Stimulated activated naive B cell treated with anti-CD40 and anti-IgM and Interleukin-4, amounts not matched to agents 10 μg/mL and 1 μg/mL and 100 μg/mL, for 72 hours (primary cell): ENCODE data around the gene ZSCAN22.

ENCODE experiments used
- ATAC-seq, 2 donors: fragments of 150-1000 bp; cut with Tn5 transposase; replicated peaks; 2 replicates each; pipeline ENCODE4 v1.10.0; 2021; ENCODE audit warnings: moderate library complexity in 1 of 2
- DNase-seq: peaks from one replicate; pipeline ENCODE4 v3.0.0; 2021
- H3K27ac Mint-ChIP-seq: one replicate; pipeline ENCODE4 v1.8.0; 2022; ENCODE audit warnings: mild to moderate bottlenecking, mixed read lengths
- H3K27me3 Mint-ChIP-seq, 2 donors: one replicate each; pipeline ENCODE4 v1.8.0; 2022; ENCODE audit warnings: mixed read lengths in 2 of 2
- H3K36me3 Mint-ChIP-seq, 2 donors: one replicate each; pipeline ENCODE4 v1.8.0; 2022; ENCODE audit warnings: mixed read lengths in 2 of 2, mild to moderate bottlenecking in 1 of 2
- H3K4me1 Mint-ChIP-seq, 2 donors: one replicate each; pipeline ENCODE4 v1.8.0; 2022; ENCODE audit warnings: mixed read lengths in 2 of 2, mild to moderate bottlenecking in 1 of 2
- H3K4me3 Mint-ChIP-seq, 2 donors: one replicate each; pipeline ENCODE4 v1.8.0; 2022; ENCODE audit warnings: mild to moderate bottlenecking in 2 of 2, mixed read lengths in 2 of 2, moderate library complexity in 1 of 2
- H3K9me3 Mint-ChIP-seq, 2 donors: one replicate each; pipeline ENCODE4 v1.8.0; 2022; ENCODE audit warnings: mixed read lengths in 2 of 2, mild to moderate bottlenecking in 1 of 2

ZSCAN22 gene

DNA sequence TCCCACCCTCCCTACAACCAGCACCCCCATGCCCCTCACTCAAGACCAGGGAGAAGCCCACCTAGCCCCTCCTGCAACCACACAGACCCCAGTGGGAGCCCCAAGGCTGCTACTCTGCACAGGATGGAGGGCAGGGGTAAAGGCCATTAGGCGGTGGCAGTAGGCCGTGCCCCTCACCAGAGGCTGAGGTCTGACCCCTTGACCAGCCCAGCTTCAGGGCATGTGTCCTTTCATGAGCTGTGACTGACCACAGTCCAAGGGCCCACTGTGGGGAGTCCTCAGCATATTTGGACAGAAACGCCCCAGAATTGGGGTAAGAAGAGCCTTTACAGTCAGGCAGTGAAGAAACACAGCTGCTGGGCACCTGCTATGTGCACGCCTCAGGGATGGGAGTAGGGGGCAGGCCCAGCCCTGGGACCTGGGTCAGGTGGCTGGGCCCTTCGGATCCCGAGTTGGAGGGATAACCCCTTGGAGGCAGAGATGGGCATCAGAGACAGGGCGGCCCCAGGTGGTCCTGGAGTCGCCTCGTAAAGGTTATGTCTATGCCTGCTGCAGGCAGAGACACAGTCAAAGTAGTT lies 58.6 kb downstream of the ZSCAN22 start:
- Mint-ChIP-seq H3K27ac (peak overlapping the region; percentile 98), H3K4me3 (peak overlapping the region; percentile 91 to 96), H3K4me1 (peaks cover 19 to 52% of the 10 kb centered on the region in 2 donors), H3K36me3 (peaks cover 18 to 31% of the 10 kb centered on the region in 2 donors), H3K9me3 (no peaks in the 10 kb centered on the region), H3K27me3 (no peaks in the 10 kb centered on the region)
- ATAC-seq = no peak
- DNase-seq = no peak

DNA sequence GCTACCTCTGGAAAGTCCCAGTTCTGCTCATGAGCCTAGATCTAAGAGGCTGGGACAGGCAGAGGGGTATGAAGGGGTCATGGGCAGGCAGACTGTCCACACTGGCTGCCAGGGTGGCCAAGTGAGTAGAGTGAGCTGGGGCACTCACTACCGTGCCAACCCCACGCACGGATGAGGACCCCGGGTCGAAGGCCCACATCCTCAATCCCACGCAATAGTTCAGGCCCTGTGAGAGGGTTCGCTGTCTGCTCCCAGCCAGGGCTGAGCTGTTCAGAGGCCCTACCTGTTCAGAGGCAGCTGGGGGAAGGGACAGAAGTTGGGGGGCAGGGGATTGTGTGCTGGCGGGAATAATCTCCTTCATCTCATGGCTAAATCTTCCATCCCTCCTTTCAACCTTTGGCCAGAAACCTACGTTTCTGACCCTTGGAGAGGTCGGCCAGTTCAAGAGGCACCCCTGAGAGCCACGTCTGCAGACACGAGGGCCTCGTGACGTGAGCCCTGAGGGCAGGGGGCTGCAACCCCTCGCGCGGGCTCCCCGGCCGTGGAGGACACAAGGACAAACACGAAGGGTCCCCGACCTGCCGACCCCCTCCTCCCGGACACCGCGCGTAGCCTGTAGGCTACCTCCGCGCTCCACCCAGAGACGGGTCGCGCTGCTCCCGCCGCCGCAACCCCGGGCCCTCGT lies 59.2 kb downstream of the ZSCAN22 start:
- Mint-ChIP-seq H3K36me3 (peaks cover 24 to 38% of the 10 kb centered on the region in 2 donors), H3K27ac (peak overlapping the region; percentile 98), H3K27me3 (no peaks in the 10 kb centered on the region), H3K9me3 (no peaks in the 10 kb centered on the region), H3K4me1 (peaks cover 22 to 58% of the 10 kb centered on the region in 2 donors), H3K4me3 (peak overlapping the region; percentile 91 to 96)
- DNase-seq (no peak), ATAC-seq (peak; percentile 0 to 12)

DNA sequence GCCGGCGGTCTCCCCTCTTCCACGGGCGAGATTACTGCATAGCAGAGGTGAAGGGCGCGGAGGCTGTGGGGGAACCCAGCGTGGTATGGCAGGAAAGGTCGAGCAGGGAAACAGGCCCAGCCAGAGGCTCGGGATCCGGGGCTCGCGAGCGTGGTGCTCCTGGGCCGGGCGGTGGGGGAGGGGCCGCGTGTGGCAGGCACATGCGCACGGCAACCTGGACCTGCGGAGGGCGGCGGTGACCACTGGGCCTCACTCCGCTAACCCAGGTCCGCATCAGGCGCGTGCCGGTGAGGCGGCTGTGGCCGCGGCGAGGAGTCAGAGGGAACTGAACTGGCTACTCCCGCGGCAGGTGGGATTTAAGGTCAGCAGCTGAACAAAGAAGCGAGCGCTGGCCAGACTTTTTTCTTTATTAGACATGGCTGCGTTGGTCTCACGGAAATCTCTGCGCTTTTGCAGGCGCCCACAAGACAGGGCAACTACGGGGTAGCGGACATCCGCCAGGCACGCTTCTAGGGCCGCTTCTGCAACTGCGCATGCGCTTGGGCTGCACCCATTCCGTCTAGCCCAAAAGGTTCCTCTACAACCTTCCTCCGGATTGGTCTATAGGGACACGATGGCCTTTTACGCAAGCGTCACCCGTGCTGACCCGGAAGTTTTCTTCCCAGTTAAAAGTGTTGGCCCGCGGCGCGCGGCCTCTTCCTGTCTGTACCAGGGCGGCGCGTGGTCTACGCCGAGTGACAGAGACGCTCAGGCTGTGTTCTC lies 60.0 kb downstream of the ZSCAN22 start, which contains the start of gene RPS5:
TSS of gene RPS5 (plus strand) at position 694 of the 762 bp plus-strand sequence. CDS start 869 bp downstream, outside the sequence.
- Mint-ChIP-seq H3K4me1 (peaks cover 21 to 58% of the 10 kb centered on the region in 2 donors), H3K27me3 (no peaks in the 10 kb centered on the region), H3K4me3 (peak within 1 kb of the TSS; percentile 91 to 96), H3K9me3 (no peaks in the 10 kb centered on the region), H3K27ac (peak within 1 kb of the TSS; percentile 98), H3K36me3 (peaks cover 24 to 40% of the 10 kb centered on the region in 2 donors)
- DNase-seq (peak; percentile 96), ATAC-seq (peak; percentile 90 to 92)

DNA sequence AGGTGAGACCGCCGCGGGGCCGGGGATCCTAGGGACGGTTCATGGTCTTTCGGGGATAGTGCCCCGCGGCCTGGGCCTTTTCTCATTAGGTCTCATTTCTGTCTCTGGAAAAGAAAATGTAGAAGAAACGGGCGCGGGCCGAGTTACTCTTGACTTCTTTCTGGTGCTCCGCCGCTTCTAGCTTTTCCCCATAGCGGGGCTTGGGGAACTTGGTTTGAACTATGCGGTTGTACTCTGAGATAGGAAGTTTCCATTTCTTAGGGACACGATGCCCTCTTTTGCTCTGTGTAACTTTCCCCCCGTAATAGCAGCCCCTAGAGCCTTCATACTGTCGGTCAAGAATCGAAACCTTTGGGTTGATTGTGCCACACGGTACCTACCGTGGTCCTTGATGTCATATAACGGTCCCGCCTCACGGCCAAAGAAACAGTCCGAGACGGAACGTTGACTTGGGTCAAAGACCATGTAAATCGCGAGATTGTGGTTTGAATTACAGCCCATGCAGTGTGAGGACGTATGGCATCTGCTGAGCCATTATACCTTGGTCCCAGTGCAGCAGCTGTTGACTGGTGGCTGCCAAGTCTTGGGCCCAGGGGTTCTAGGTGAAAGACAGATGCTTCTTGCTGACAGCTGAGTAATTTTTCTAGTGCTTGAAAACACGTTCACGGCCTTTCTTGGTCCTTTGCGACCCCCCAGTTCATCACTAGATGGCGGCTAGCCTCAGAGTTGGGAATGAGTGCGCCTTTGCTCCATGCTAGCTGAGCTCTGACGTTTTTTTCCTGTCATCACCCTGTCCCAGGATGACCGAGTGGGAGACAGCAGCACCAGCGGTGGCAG lies 60.8 kb downstream of the ZSCAN22 start:
- peaks cover 24 to 45% of the 10 kb centered on the region in 2 donors for H3K36me3 Mint-ChIP-seq
- no peaks in the 10 kb centered on the region for H3K9me3 Mint-ChIP-seq
- peaks cover 18 to 50% of the 10 kb centered on the region in 2 donors for H3K4me1 Mint-ChIP-seq
- peak overlapping the region; percentile 91 to 96 for H3K4me3 Mint-ChIP-seq
- no peak for DNase-seq
- H3K27ac Mint-ChIP-seq = peak overlapping the region; percentile 98
- H3K27me3 Mint-ChIP-seq = no peaks in the 10 kb centered on the region
- ATAC-seq = peak in 1 of 2 donors; percentile 7

DNA sequence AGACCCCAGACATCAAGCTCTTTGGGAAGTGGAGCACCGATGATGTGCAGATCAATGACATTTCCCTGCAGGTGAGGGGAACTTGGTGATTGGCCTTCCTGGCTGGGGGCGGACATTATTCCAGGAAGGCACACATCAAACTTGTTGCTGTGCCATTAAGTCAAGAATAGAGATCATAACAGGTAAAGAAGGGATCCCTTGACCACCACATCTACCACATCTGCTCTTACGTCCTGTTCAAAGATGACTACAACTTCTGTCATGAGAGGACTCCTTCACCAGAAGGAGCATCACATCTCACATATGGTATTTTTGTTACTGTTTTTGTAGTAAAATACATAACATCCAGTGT lies 61.4 kb downstream of the ZSCAN22 start:
- Mint-ChIP-seq H3K4me3 (peak overlapping the region; percentile 91 to 96), H3K27ac (peak overlapping the region; percentile 98), H3K36me3 (peaks cover 29 to 51% of the 10 kb centered on the region in 2 donors), H3K27me3 (no peaks in the 10 kb centered on the region), H3K9me3 (no peaks in the 10 kb centered on the region), H3K4me1 (peaks cover 22 to 51% of the 10 kb centered on the region in 2 donors)
- ATAC-seq = no peak
- DNase-seq = no peak
